ENCODE measurements around the gene RAB35. TPM values are rescaled to one million over a fixed set of nuclear protein-coding genes. Genes with fewer than 3 reads are reported as not detected.

Gene RAB35
- total RNA-seq, 8 experiments from 2014 or later = 21.8 to 33.2 (median 25.7) TPM

- Histone ChIP-seq H3K4me1 (replicated peaks in 1 of 2) (peaks cover 13 to 21% of the 10 kb centered on the region in 2 donors), H3K27ac (no peak overlapping the region), H3K4me3 (peak overlapping the region in 1 of 5 donors; percentile 63)
- no peak for ATAC-seq (replicated peaks in 6 of 8)
- 78 to 100% (median 90%) methylated on average over 1 to 3 of the region's 3 CpGs; no CpG with 5 or more reads in 5 of the 10 experiments for WGBS, 10 experiments
- in situ Hi-C loops (cut with MboI; ENCODE audit: low pct_unique_long_range_greater_than_20kb in 2 of 9, low sequenced_read_pairs in 9 of 9, unreplicated experiment in 9 of 9) = no loop called here
Observed at GRCh38 chr12:120115066-120115465, 1.5 kb downstream of the RAB35 start.

DNA sequence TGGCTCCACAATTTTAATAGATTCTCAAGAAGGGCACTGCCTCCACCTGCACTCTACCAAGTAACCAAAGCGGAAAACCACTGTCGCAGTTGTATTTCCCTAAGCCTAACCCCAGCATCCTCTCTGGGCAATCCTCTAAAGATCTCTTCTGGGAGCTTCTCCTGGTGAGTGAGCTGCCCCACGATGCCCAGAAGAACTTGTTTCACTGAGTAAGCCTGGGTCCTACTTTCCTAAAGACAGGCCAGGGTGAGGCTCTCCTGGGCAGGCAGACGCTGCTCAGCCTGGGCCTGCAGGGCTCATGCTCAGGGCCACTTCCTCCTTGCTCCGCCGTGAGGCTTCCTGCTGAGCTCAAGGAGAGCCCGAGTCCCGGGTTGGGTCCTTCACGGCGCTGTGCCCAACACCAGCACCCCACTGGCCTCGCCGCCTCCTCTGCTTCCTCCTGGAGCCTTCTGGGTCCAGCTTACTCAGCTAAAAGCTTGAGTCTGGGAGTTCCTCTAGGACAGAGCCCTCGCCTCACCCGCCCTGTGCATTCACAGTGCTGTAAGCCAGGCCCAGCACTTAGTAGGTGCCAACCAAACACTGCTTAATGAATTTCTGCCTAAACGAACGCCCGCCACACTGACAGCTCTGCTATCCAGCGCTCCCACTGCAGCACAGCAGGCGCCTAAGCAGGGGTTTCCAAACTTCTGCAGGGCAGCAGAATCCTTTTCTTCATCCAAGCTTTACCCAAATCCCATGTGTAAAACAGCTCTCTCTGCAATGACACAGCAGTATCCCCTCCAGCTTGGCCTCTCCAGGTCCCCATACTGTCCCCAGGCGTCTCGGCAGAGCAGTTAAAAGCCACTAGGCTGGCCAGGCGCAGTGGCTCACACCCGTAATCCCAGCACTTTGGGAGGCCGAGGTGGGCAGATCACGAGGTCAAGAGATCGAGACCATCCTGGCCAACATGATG lies 5.7 kb downstream of the RAB35 start:
- 20 to 93% (median 80%) methylated on average over 1 to 14 of the region's 26 CpGs; no CpG with 5 or more reads in 1 of the 10 experiments for WGBS, 10 experiments
- Histone ChIP-seq H3K27ac (no peak overlapping the region), H3K4me3 (no peak overlapping the region), H3K4me1 (replicated peaks in 1 of 2) (peaks cover 6 to 7% of the 10 kb centered on the region in 2 donors)
- ATAC-seq (replicated peaks in 6 of 8) = peak in 6 of 8 experiments; percentile 7 to 39 (median 18)
- in situ Hi-C loops (cut with MboI; ENCODE audit: low pct_unique_long_range_greater_than_20kb in 2 of 9, low sequenced_read_pairs in 9 of 9, unreplicated experiment in 9 of 9) = no loop called here

GRCh38 chr12:120109570-120110267 lies 6.8 kb downstream of the RAB35 start:
- H3K27ac ChIP-seq = no peak overlapping the region
- 50 to 100% (median 92%) methylated on average over 1 to 7 of the region's 10 CpGs for WGBS, 10 experiments
- in situ Hi-C loops (cut with MboI; ENCODE audit: low pct_unique_long_range_greater_than_20kb in 2 of 9, low sequenced_read_pairs in 9 of 9, unreplicated experiment in 9 of 9) = no loop called here

DNA sequence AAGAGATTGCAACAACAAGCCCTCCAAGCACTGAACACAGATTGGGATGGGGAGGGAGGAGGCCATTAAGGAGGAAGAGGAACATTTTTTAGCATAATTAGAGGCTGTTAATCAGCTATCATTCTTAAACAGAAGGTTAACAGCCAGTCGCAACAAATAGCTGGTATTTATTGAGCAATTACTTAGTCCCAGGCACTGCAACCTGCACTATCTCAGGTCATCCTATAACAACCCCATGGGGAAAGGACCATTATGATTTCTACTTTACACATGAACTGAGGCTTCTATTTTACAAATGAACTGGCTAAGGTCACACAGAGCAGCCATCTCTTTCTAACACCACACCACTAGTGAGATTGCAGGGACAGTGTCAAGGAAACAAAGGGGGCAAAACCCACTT lies 10.4 kb downstream of the RAB35 start:
- ATAC-seq (replicated peaks in 6 of 8) = no peak
- no peak overlapping the region for H3K27ac ChIP-seq
- H3K4me3 ChIP-seq = no peak overlapping the region
- in situ Hi-C loops (cut with MboI; ENCODE audit: low pct_unique_long_range_greater_than_20kb in 2 of 9, low sequenced_read_pairs in 9 of 9, unreplicated experiment in 9 of 9) = no loop called here
- H3K4me1 ChIP-seq (replicated peaks in 1 of 2) = no peaks in the 10 kb centered on the region
- 71 to 100% (median 100%) methylated on average over 1 of the region's 1 CpG; no CpG with 5 or more reads in 5 of the 10 experiments for WGBS, 10 experiments

More at GRCh38 chr12:120109570-120110267, 6.8 kb downstream of the RAB35 start:
- Histone ChIP-seq H3K4me3 (no peak overlapping the region), H3K4me1 (replicated peaks in 1 of 2) (no peaks in the 10 kb centered on the region)
- ATAC-seq (replicated peaks in 6 of 8) = no peak

- Histone ChIP-seq H3K27ac (no peak overlapping the region), H3K4me1 (replicated peaks in 1 of 2) (no peaks in the 10 kb centered on the region), H3K4me3 (no peak overlapping the region)
- 72 to 100% (median 90%) methylated on average over 1 to 5 of the region's 13 CpGs; no CpG with 5 or more reads in 6 of the 10 experiments for WGBS, 10 experiments
- in situ Hi-C loops (cut with MboI; ENCODE audit: low pct_unique_long_range_greater_than_20kb in 2 of 9, low sequenced_read_pairs in 9 of 9, unreplicated experiment in 9 of 9) = no loop called here
- ATAC-seq (replicated peaks in 6 of 8) = no peak
Observed at GRCh38 chr12:120103371-120103770, 13.2 kb downstream of the RAB35 start.

GRCh38 chr12:120103044-120103338 lies 13.6 kb downstream of the RAB35 start:
- Histone ChIP-seq H3K27ac (no peak overlapping the region), H3K4me3 (no peak overlapping the region), H3K4me1 (replicated peaks in 1 of 2) (no peaks in the 10 kb centered on the region)
- no peak for ATAC-seq (replicated peaks in 6 of 8)
- 90 to 98% methylated on average over 2 to 8 of the region's 11 CpGs; no CpG with 5 or more reads in 8 of the 10 experiments for WGBS, 10 experiments
- in situ Hi-C loops (cut with MboI; ENCODE audit: low pct_unique_long_range_greater_than_20kb in 2 of 9, low sequenced_read_pairs in 9 of 9, unreplicated experiment in 9 of 9) = no loop called here

DNA sequence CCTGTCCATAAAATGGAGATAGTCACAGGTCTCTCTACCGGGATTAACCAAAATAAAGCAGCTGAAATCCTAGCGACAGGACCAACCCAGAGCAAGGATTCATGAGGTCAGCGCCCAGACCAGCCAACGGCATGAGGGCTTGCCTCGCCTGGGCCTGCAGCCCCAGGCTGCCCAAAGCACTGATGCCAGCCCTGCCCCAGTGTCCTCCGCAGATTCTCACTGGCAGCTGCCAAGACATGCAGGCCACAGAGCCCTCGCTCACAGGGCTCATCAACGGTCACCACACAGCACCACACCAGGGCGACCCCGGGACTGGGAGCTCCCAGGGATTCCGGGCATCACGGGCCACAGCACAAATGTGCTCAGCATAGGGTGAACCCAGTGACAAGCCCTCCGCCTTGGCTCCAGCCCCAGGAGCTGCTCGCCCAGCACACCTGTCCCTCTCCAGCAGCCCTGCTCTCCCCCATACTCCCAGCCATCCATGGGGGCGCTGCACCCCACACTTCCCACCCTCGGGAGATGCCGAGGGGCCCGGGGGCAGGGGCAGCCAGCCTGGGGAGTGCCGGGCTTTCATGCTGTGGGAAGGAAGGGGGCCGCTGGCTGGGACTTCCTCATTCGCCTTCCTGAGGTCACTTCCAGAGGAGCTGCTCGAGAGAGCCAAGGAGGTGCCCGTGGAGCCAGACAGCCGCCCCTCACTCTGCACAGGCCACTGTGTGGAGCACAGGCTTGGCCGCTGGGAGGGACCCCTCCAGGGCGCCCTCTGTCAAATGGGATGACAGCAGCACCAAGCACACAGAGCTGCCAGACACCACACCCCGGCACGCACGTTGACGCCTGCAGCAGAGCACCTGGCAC lies 14.1 kb downstream of the RAB35 start:
- in situ Hi-C loops (cut with MboI; ENCODE audit: low pct_unique_long_range_greater_than_20kb in 2 of 9, low sequenced_read_pairs in 9 of 9, unreplicated experiment in 9 of 9) = no loop called here
- no peak overlapping the region for H3K27ac ChIP-seq
- no peak overlapping the region for H3K4me3 ChIP-seq
- WGBS, 10 experiments = 77 to 100% (median 100%) methylated on average over 1 to 4 of the region's 30 CpGs; no CpG with 5 or more reads in 5 of the 10 experiments
- peak in 4 of 8 experiments; percentile 2 to 43 (median 8) for ATAC-seq (replicated peaks in 6 of 8)
- no peaks in the 10 kb centered on the region for H3K4me1 ChIP-seq (replicated peaks in 1 of 2)

GRCh38 chr12:120101617-120102016 lies 14.9 kb downstream of the RAB35 start:
- no peaks in the 10 kb centered on the region for H3K4me1 ChIP-seq (replicated peaks in 1 of 2)
- in situ Hi-C loops (cut with MboI; ENCODE audit: low pct_unique_long_range_greater_than_20kb in 2 of 9, low sequenced_read_pairs in 9 of 9, unreplicated experiment in 9 of 9) = no loop called here
- ATAC-seq (replicated peaks in 6 of 8) = peak in 1 of 8 experiments; percentile 7
- H3K27ac ChIP-seq = no peak overlapping the region
- 62 to 94% (median 90%) methylated on average over 2 to 6 of the region's 13 CpGs; no CpG with 5 or more reads in 7 of the 10 experiments for WGBS, 10 experiments
- H3K4me3 ChIP-seq = no peak overlapping the region

DNA sequence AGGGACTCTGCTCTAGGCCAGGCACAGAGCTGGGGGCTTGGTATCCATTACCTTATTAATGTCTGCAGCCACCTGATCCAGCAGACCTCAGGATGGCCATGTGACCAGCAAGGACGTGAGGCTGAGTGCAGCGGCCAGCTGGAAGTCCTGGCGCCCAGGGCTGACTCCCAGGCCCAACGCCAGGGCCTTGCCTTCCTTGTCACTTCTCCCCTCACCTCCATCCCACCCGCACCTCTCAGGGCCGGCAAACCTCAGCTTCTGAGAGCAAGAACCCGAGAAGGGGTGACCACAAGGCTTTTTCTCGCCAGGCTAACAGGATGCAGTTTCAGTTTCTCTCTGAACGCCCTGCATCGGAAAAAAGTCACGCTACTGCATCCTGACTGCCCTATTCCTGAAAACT lies 15.4 kb downstream of the RAB35 start:
- Histone ChIP-seq H3K4me1 (replicated peaks in 1 of 2) (no peaks in the 10 kb centered on the region), H3K27ac (no peak overlapping the region), H3K4me3 (no peak overlapping the region)
- in situ Hi-C loops (cut with MboI; ENCODE audit: low pct_unique_long_range_greater_than_20kb in 2 of 9, low sequenced_read_pairs in 9 of 9, unreplicated experiment in 9 of 9) = no loop called here
- WGBS, 10 experiments = 74 to 84% (median 79%) methylated on average over 3 to 11 of the region's 11 CpGs; no CpG with 5 or more reads in 6 of the 10 experiments
- peak in 3 of 8 experiments; percentile 4 to 19 (median 15) for ATAC-seq (replicated peaks in 6 of 8)

DNA sequence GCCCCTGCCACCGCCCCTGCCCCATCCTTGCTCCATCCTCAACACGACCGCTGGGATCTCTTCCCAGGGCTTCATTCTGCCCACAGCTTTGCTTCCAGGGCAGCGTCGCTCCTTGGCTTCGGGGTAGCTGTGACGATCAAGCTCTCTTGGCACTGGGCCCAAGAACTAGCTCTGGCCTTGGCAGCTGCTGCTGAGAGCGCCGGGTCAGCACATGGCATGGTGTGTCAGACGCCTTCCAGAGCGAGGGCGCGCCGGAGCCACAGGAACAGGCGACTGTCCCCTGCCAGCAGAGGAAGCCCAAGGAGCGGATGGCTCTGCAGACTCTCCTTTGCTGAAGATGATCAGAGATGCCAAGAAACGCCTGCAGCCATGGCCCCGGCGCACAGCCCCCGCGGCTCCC lies 15.9 kb downstream of the RAB35 start:
- 30 to 100% (median 63%) methylated on average over 1 to 5 of the region's 21 CpGs; no CpG with 5 or more reads in 4 of the 10 experiments for WGBS, 10 experiments
- peak in 3 of 8 experiments; percentile 2 to 38 (median 22) for ATAC-seq (replicated peaks in 6 of 8)
- Histone ChIP-seq H3K4me1 (replicated peaks in 1 of 2) (no peaks in the 10 kb centered on the region), H3K4me3 (no peak overlapping the region), H3K27ac (no peak overlapping the region)
- in situ Hi-C loops (cut with MboI; ENCODE audit: low pct_unique_long_range_greater_than_20kb in 2 of 9, low sequenced_read_pairs in 9 of 9, unreplicated experiment in 9 of 9) = no loop called here

GRCh38 chr12:120099738-120100137 lies 16.8 kb downstream of the RAB35 start:
- in situ Hi-C loops (cut with MboI; ENCODE audit: low pct_unique_long_range_greater_than_20kb in 2 of 9, low sequenced_read_pairs in 9 of 9, unreplicated experiment in 9 of 9) = loop anchor here in 1 of 9 experiments (25.0 kb wide), 2 partner anchors 112 to 287 kb away; partner anchors contain the start of gene BICDL1
- H3K4me3 ChIP-seq = no peak overlapping the region
- WGBS, 10 experiments = 80 to 100% methylated on average over 4 to 7 of the region's 11 CpGs; no CpG with 5 or more reads in 8 of the 10 experiments
- ATAC-seq (replicated peaks in 6 of 8) = no peak
- H3K27ac ChIP-seq = no peak overlapping the region
- peaks cover 3% of the 10 kb centered on the region in 2 donors for H3K4me1 ChIP-seq (replicated peaks in 1 of 2)

DNA sequence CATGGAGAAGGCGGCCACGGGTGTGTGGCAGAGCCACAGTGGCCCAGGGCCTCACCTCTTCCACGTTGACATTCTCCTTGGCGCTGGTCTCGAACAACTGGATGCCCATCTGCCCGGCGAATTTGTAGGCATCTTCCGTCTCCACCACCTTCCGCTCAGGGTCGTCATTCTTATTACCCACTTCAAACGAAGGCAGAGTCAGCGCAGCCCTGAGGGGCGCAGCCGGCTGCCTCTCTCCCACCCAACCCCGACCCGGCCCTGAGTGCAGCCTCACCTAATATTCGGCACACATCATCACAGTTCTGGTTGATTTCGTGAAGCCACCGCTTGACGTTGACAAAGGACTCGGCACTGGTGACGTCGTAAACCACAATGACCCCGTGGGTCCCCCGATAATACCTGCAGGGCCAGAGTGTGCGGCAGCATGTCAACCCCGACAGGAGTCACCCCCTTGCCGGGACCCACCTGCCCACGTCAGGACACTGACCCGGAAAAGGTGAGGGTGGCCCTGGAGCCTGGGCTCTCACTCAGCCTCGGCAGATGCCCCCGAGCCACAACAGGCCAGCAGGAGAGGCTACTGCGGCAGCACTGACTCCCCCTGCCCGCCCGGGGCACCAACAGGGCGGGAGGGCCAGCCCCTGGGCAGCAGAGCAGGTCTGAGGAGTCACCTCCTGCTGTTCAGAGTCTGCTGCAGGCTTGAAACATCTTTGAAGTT lies 17.6 kb downstream of the RAB35 start:
- ATAC-seq (replicated peaks in 6 of 8) = no peak
- no peak overlapping the region for H3K27ac ChIP-seq
- no peak overlapping the region for H3K4me3 ChIP-seq
- peaks cover 11% of the 10 kb centered on the region in 2 donors for H3K4me1 ChIP-seq (replicated peaks in 1 of 2)
- in situ Hi-C loops (cut with MboI; ENCODE audit: low pct_unique_long_range_greater_than_20kb in 2 of 9, low sequenced_read_pairs in 9 of 9, unreplicated experiment in 9 of 9) = loop anchor here in 1 of 9 experiments (25.0 kb wide), 2 partner anchors 112 to 287 kb away; partner anchors contain the start of gene BICDL1
- WGBS, 10 experiments = 94 to 100% (median 100%) methylated on average over 2 to 11 of the region's 36 CpGs; no CpG with 5 or more reads in 6 of the 10 experiments
